Measurements from ENCODE around the gene SMYD2. TPM values are rescaled to one million over a fixed set of nuclear protein-coding genes. Genes with fewer than 3 reads are reported as not detected.

SMYD2 gene
- total RNA-seq, 2 experiments from 2014 or later: 20.8 to 26.5 TPM

DNA sequence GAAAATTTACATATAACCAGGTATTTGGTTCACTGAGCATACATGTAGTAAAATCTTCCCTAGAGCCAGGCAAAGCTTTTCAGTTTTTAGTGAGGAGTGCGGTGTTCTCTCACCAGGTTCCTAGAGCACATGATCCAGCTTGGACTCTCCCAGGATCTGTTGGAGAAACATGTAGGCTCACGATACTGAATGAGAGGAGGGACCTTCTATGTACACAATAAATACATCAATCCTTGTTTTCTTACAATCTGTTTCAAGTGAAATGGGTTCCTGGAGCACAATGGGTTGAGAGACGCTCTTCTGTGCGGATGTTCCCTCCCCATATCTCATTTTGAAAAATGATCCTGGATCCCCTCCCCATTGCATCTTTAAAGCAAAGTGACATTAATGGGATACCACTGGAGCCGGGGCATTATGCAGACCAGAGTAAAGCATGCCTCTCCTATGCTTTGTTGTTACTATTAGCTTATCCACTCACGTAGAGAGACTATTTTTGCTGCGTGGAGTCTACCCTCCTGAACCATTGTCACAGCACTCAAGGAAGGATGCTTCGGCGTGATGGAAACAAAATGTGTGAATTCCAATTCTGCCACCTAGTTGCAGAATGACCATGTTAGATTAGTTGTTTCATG lies 19.3 kb downstream of the SMYD2 start:
- no peaks in the 10 kb centered on the region for H3K4me1 ChIP-seq (ENCODE audit: insufficient read depth, low read length, poor library complexity, severe bottlenecking)
- H3K79me2 ChIP-seq (ENCODE audit: insufficient read depth, low read depth, low read length): no peaks in the 10 kb centered on the region
- H3K4me2 ChIP-seq (ENCODE audit: low read length): no peak overlapping the region
- intact Hi-C loops (cut with micrococcal nuclease; ENCODE audit: unreplicated experiment): no loop called here
- H2AFZ ChIP-seq (ENCODE audit: low read length): no peak overlapping the region
- CTCF ChIA-PET (ENCODE audit: unreplicated experiment): no interaction called here
- TF ChIP-seq, protein P1, sequence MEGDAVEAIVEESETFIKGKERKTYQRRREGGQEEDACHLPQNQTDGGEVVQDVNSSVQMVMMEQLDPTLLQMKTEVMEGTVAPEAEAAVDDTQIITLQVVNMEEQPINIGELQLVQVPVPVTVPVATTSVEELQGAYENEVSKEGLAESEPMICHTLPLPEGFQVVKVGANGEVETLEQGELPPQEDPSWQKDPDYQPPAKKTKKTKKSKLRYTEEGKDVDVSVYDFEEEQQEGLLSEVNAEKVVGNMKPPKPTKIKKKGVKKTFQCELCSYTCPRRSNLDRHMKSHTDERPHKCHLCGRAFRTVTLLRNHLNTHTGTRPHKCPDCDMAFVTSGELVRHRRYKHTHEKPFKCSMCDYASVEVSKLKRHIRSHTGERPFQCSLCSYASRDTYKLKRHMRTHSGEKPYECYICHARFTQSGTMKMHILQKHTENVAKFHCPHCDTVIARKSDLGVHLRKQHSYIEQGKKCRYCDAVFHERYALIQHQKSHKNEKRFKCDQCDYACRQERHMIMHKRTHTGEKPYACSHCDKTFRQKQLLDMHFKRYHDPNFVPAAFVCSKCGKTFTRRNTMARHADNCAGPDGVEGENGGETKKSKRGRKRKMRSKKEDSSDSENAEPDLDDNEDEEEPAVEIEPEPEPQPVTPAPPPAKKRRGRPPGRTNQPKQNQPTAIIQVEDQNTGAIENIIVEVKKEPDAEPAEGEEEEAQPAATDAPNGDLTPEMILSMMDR (conservative IDR thresholded peaks at IDR 0.05; ENCODE audit: low read length): no peak
- TF ChIP-seq EZH2phosphoT487 (IDR thresholded peaks at IDR 0.05; ENCODE audit: borderline replicate concordance, low read depth, low read length): no peak
- no peak for DNase-seq (ENCODE audit: low spot score)
- H3K27ac ChIP-seq (ENCODE audit: low read depth, low read length, poor library complexity, severe bottlenecking): no peak overlapping the region
- H4K20me1 ChIP-seq (ENCODE audit: insufficient read depth, low read length): no peaks in the 10 kb centered on the region
- H3K4me3 ChIP-seq (ENCODE audit: low read depth, low read length, poor library complexity, severe bottlenecking): no peak overlapping the region
- H3K36me3 ChIP-seq (ENCODE audit: insufficient read depth, low read length): no peaks in the 10 kb centered on the region
- H3K9me2 ChIP-seq (ENCODE audit: insufficient read depth, low read length): no peaks in the 10 kb centered on the region
- POLR2A ChIA-PET: interaction anchor here (0.8 kb wide), 1 partner anchor 8 kb away, joined by 3 read pairs; no protein-coding TSS in a partner anchor
- BruUV-seq (replicated peaks): no TSS peak
- H3K9me3 ChIP-seq (ENCODE audit: low read length): no peaks in the 10 kb centered on the region

DNA sequence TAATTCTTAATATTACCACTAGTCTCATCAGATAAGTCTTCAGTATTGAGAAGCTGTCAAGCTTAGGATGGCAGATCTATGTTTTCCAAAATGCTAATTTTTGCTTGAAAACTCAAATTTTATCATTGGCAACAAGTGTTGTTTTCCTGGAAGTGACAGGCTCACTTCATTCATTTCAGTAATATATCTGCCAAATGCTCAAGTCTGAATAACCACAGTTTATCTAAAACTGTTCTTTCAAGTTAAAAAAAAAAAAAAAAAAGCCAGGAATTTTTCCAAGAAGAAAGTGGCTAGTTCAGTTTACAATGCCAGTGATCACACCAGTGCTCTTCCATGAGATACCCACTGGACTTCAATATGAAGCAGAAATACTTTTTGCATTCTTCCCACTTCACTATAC lies 20.6 kb downstream of the SMYD2 start:
- Histone ChIP-seq H3K4me3 (ENCODE audit: low read depth, low read length, poor library complexity, severe bottlenecking) (no peak overlapping the region), H2AFZ (ENCODE audit: low read length) (no peak overlapping the region), H3K4me1 (ENCODE audit: insufficient read depth, low read length, poor library complexity, severe bottlenecking) (no peaks in the 10 kb centered on the region), H3K36me3 (ENCODE audit: insufficient read depth, low read length) (no peaks in the 10 kb centered on the region), H3K4me2 (ENCODE audit: low read length) (no peak overlapping the region), H3K9me3 (ENCODE audit: low read length) (no peaks in the 10 kb centered on the region), H4K20me1 (ENCODE audit: insufficient read depth, low read length) (no peaks in the 10 kb centered on the region), H3K27ac (ENCODE audit: low read depth, low read length, poor library complexity, severe bottlenecking) (no peak overlapping the region), H3K79me2 (ENCODE audit: insufficient read depth, low read depth, low read length) (no peaks in the 10 kb centered on the region), H3K9me2 (ENCODE audit: insufficient read depth, low read length) (no peaks in the 10 kb centered on the region)
- BruUV-seq (replicated peaks): no TSS peak
- CTCF ChIA-PET (ENCODE audit: unreplicated experiment): no interaction called here
- DNase-seq (ENCODE audit: low spot score): no peak
- intact Hi-C loops (cut with micrococcal nuclease; ENCODE audit: unreplicated experiment): no loop called here
- POLR2A ChIA-PET: interaction anchor here (0.9 kb wide), 1 partner anchor 49 kb away, joined by 3 read pairs; no protein-coding TSS in a partner anchor
- TF ChIP-seq, protein P1 (conservative IDR thresholded peaks at IDR 0.05; ENCODE audit: low read length): no peak
- no peak for TF ChIP-seq EZH2phosphoT487 (IDR thresholded peaks at IDR 0.05; ENCODE audit: borderline replicate concordance, low read depth, low read length)

DNA sequence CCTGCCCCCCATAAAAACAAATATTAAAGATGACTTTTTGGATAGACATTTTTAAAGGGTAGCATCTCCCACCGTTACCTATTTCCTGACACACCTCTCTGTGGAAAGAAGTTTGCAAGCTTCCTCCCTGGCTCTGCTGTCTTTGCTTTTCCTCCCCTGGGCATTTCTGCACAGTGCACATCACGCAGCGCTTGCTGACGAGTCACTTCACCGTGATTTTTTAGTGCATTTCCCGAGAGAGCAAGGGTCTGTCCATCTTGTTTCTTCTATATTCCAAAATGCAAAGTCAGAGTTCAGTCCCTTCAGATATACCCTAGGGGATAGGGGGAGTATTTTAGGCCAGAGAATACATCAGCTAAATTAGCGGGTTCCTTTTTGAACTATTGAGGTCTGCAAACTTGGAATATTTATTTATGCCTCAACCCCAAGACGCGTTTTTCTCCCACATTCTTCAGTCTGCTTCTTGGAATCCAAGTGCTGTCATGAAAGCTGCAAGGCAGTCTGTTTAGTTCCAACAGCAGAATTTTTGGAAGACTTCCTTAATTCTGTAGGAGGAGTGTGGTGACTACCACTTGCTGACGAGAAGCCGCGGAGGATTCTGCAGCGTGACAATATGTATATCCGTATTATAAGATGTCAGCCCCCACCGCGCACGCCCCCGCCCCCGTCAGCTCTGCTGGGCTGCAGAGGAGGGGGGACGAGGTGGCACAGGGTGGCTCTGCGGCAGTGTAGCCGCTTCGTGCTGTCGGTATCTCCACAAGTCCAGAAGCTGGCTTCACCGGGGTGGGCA lies 22.4 kb downstream of the SMYD2 start:
- H2AFZ ChIP-seq (ENCODE audit: low read length): no peak overlapping the region
- no peaks in the 10 kb centered on the region for H3K36me3 ChIP-seq (ENCODE audit: insufficient read depth, low read length)
- DNase-seq (ENCODE audit: low spot score): no peak
- H3K4me2 ChIP-seq (ENCODE audit: low read length): no peak overlapping the region
- H3K4me3 ChIP-seq (ENCODE audit: low read depth, low read length, poor library complexity, severe bottlenecking): no peak overlapping the region
- ChIA-PET POLR2A (interaction anchor here (0.8 to 1.1 kb wide), 2 partner anchors 10 to 27 kb away, joined by 3 to 5 read pairs; no protein-coding TSS in a partner anchor), CTCF (ENCODE audit: unreplicated experiment) (no interaction called here)
- TF ChIP-seq EZH2phosphoT487 (IDR thresholded peaks at IDR 0.05; ENCODE audit: borderline replicate concordance, low read depth, low read length): no peak
- TF ChIP-seq, protein P1 (conservative IDR thresholded peaks at IDR 0.05; ENCODE audit: low read length): no peak
- no peaks in the 10 kb centered on the region for H3K9me3 ChIP-seq (ENCODE audit: low read length)
- no peak overlapping the region for H3K27ac ChIP-seq (ENCODE audit: low read depth, low read length, poor library complexity, severe bottlenecking)
- no TSS peak for BruUV-seq (replicated peaks)
- intact Hi-C loops (cut with micrococcal nuclease; ENCODE audit: unreplicated experiment): no loop called here
- H3K9me2 ChIP-seq (ENCODE audit: insufficient read depth, low read length): no peaks in the 10 kb centered on the region
- no peaks in the 10 kb centered on the region for H3K79me2 ChIP-seq (ENCODE audit: insufficient read depth, low read depth, low read length)
- no peaks in the 10 kb centered on the region for H4K20me1 ChIP-seq (ENCODE audit: insufficient read depth, low read length)
- no peaks in the 10 kb centered on the region for H3K4me1 ChIP-seq (ENCODE audit: insufficient read depth, low read length, poor library complexity, severe bottlenecking)

All from OCI-LY7 (cell line).